ENCODE data around the gene FZR1. TPM values are rescaled to one million over a fixed set of nuclear protein-coding genes. Genes with fewer than 3 reads are reported as not detected.

FZR1 gene
- total and polyA plus RNA-seq, 2 of the 8 experiments (the other 6 are each of a cell fraction or from before 2014, with no cell fraction given): 21.6 to 35.5 TPM

DNA sequence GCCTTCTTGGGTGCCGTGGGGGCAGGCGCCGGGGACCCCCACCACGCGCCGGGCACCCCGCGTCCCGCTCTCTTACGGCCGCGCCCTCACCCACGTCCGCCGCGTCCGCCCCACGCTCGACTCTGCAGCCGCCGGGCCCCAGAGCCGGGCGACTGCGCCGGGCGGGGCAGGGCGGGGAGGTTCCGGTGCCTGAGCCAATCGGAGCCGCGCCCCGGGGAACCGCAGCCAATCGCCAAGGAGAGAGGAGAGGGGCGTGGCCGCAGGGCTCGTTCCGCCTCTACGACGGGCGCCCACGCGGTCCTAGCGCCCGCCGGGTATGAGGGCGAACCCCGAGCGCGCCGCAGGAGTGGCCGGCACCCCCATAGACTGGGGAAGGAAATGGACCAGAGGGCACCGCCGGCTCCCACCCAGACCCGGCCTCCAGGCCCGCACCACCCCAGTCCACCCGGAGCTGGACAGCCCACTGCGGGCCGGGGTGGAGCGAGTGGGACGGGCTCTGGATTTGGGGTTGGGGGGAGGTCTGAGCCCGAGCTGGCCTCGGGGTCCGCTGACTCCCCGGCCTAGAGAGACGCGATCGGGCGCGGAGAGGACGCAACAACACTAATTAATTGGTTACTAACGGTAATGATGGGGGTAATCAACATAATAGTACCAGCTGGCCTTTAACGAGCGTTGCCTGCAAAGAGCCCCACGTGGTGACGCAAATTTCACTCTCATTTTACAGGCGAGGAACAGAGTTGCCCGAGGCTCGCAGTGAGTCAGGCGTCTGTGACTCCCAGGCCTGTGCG is 51.5 kb downstream of the FZR1 start, which contains the start of gene MFSD12 (continued):
- TF ChIP-seq JUN (IDR thresholded peaks at IDR 0.05; ENCODE audit: low read depth, low read length) (no peak), RXRA (IDR thresholded peaks at IDR 0.05; ENCODE audit: insufficient read depth, low read depth, low read length) (no peak), RFX5 (IDR thresholded peaks at IDR 0.05; ENCODE audit: borderline replicate concordance, low read depth, low read length) (no peak), KDM1A (IDR thresholded peaks at IDR 0.05; ENCODE audit: borderline replicate concordance, low read length) (peak; percentile 69; the same call in 1 of the 2 replicates), POLR2AphosphoS5 (IDR thresholded peaks at IDR 0.05; ENCODE audit: low read depth, low read length) (no peak), BCL11A (IDR thresholded peaks at IDR 0.05; ENCODE audit: low read depth in 2 of 2, low read length in 2 of 2) (no peak), SAP30 (IDR thresholded peaks at IDR 0.05; ENCODE audit: insufficient read depth, insufficient replicate concordance, low read length) (no peak), ASH2L (IDR thresholded peaks at IDR 0.05; ENCODE audit: low read length) (no peak), POLR2A (IDR thresholded peaks at IDR 0.05; ENCODE audit: control extremely low read depth in 1 of 2, low read depth in 2 of 2, low read length in 2 of 2) (0 out of 3 replicates have a peak, but pooled peaks of 1 of the 2 experiments have one; percentile 12), CBX5 (IDR thresholded peaks at IDR 0.05; ENCODE audit: low read depth, low read length) (no peak), SP4 (IDR thresholded peaks at IDR 0.05; ENCODE audit: low read length) (peak; percentile 83; the same call in 1 of the 2 replicates), CEBPB (IDR thresholded peaks at IDR 0.05; ENCODE audit: low read depth, low read length) (no peak), PHF8 (conservative IDR thresholded peaks at IDR 0.05; ENCODE audit: low read depth, low read length) (peak; percentile 53)
- TF ChIP-seq, protein P1, sequence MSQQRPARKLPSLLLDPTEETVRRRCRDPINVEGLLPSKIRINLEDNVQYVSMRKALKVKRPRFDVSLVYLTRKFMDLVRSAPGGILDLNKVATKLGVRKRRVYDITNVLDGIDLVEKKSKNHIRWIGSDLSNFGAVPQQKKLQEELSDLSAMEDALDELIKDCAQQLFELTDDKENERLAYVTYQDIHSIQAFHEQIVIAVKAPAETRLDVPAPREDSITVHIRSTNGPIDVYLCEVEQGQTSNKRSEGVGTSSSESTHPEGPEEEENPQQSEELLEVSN (IDR thresholded peaks at IDR 0.05): no peak
- TF ChIP-seq, protein P2, sequence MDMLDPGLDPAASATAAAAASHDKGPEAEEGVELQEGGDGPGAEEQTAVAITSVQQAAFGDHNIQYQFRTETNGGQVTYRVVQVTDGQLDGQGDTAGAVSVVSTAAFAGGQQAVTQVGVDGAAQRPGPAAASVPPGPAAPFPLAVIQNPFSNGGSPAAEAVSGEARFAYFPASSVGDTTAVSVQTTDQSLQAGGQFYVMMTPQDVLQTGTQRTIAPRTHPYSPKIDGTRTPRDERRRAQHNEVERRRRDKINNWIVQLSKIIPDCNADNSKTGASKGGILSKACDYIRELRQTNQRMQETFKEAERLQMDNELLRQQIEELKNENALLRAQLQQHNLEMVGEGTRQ (IDR thresholded peaks at IDR 0.05; ENCODE audit: low read length): no peak
